HEK293 (cell line): ENCODE results near the gene OR10Z1.

ENCODE experiments used
- PRDM1 ChIP-seq: fragments of 450-650 bp; formaldehyde crosslinking; IDR thresholded peaks from 2 replicates; pipeline ENCODE4; 2016; ENCODE audit warnings: missing biosample characterization, missing genetic modification characterization
- RBAK ChIP-seq: fragments of 450-650 bp; formaldehyde crosslinking; IDR thresholded peaks from 2 replicates; pipeline ENCODE4 v1.5.1; 2016; ENCODE audit warnings: missing biosample characterization, missing genetic modification characterization
- ZNF114 ChIP-seq: fragments of 450-650 bp; formaldehyde crosslinking; IDR thresholded peaks from 2 replicates; pipeline ENCODE4 v1.5.0; 2017; ENCODE audit warnings: missing biosample characterization, missing genetic modification characterization
- ZNF138 ChIP-seq: fragments of 450-650 bp; formaldehyde crosslinking; IDR thresholded peaks from 2 replicates; pipeline ENCODE4 v1.5.1; 2016; ENCODE audit warnings: missing biosample characterization, missing genetic modification characterization, borderline replicate concordance
- ZNF24 ChIP-seq: fragments of 450-650 bp; formaldehyde crosslinking; IDR thresholded peaks from 2 replicates; pipeline ENCODE4 v1.5.1; 2016; ENCODE audit warnings: missing biosample characterization, missing genetic modification characterization
- ZNF292 ChIP-seq: fragments of 450-650 bp; formaldehyde crosslinking; IDR thresholded peaks from 2 replicates; pipeline ENCODE4 v1.5.1; 2016; ENCODE audit warnings: low read depth, missing biosample characterization, missing genetic modification characterization, borderline replicate concordance
- ZNF423 ChIP-seq: fragments of 450-650 bp; formaldehyde crosslinking; IDR thresholded peaks from 2 replicates; pipeline ENCODE4 v1.5.1; 2016; ENCODE audit warnings: missing biosample characterization, missing genetic modification characterization
- TF ChIP-seq, protein P1 (sequence below): fragments of 450-650 bp; formaldehyde crosslinking; IDR thresholded peaks from 2 replicates; pipeline ENCODE4 v1.5.1; 2016; ENCODE audit warnings: missing biosample characterization, missing genetic modification characterization
- TF ChIP-seq, protein P2 (sequence below): fragments of 450-650 bp; formaldehyde crosslinking; IDR thresholded peaks from 2 replicates; pipeline ENCODE4 v1.5.1; 2016; ENCODE audit warnings: missing biosample characterization, missing genetic modification characterization, low read depth
- TF ChIP-seq, protein P3 (sequence below): fragments of 450-650 bp; formaldehyde crosslinking; IDR thresholded peaks from 2 replicates; pipeline ENCODE4 v1.5.1; 2016; ENCODE audit warnings: missing biosample characterization, missing genetic modification characterization

DNA sequence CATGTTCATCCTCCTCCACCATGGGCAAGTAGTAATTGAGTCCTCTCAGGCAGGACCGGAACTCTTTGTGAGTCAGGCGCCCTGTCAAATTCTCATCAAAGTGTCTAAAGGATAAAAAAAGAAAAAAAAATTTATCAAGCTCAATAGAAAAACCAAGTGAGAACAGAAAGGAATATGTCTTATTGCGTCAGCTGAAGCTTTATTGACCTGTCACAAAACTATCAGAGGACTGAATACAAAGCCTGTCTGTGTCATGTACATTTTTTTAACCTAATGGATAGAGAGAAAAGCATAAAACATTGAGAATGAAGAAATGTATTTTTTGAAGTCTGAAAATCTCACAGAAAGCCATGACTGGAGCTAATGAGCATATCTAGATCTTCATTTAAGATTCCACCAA, 8.7 kb downstream of the OR10Z1 start:
- no peak for TF ChIP-seq ZNF423 (tag by site-specific recombination)
- no peak for TF ChIP-seq ZNF114
- TF ChIP-seq ZNF292 (tag by site-specific recombination) = no peak
- TF ChIP-seq ZNF138 (tag by site-specific recombination) = no peak
- TF ChIP-seq, protein P1, sequence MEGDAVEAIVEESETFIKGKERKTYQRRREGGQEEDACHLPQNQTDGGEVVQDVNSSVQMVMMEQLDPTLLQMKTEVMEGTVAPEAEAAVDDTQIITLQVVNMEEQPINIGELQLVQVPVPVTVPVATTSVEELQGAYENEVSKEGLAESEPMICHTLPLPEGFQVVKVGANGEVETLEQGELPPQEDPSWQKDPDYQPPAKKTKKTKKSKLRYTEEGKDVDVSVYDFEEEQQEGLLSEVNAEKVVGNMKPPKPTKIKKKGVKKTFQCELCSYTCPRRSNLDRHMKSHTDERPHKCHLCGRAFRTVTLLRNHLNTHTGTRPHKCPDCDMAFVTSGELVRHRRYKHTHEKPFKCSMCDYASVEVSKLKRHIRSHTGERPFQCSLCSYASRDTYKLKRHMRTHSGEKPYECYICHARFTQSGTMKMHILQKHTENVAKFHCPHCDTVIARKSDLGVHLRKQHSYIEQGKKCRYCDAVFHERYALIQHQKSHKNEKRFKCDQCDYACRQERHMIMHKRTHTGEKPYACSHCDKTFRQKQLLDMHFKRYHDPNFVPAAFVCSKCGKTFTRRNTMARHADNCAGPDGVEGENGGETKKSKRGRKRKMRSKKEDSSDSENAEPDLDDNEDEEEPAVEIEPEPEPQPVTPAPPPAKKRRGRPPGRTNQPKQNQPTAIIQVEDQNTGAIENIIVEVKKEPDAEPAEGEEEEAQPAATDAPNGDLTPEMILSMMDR (tag by site-specific recombination) = no peak
- no peak for TF ChIP-seq PRDM1
- TF ChIP-seq, protein P2, sequence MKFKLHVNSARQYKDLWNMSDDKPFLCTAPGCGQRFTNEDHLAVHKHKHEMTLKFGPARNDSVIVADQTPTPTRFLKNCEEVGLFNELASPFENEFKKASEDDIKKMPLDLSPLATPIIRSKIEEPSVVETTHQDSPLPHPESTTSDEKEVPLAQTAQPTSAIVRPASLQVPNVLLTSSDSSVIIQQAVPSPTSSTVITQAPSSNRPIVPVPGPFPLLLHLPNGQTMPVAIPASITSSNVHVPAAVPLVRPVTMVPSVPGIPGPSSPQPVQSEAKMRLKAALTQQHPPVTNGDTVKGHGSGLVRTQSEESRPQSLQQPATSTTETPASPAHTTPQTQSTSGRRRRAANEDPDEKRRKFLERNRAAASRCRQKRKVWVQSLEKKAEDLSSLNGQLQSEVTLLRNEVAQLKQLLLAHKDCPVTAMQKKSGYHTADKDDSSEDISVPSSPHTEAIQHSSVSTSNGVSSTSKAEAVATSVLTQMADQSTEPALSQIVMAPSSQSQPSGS (tag by site-specific recombination) = no peak
- no peak for TF ChIP-seq RBAK (tag by site-specific recombination)
- no peak for TF ChIP-seq ZNF24 (tag by site-specific recombination)
- TF ChIP-seq, protein P3, sequence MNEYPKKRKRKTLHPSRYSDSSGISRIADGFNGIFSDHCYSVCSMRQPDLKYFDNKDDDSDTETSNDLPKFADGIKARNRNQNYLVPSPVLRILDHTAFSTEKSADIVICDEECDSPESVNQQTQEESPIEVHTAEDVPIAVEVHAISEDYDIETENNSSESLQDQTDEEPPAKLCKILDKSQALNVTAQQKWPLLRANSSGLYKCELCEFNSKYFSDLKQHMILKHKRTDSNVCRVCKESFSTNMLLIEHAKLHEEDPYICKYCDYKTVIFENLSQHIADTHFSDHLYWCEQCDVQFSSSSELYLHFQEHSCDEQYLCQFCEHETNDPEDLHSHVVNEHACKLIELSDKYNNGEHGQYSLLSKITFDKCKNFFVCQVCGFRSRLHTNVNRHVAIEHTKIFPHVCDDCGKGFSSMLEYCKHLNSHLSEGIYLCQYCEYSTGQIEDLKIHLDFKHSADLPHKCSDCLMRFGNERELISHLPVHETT (tag by site-specific recombination) = no peak
